Nephron (organoid): ENCODE results near the gene SUMO2.
"Not testable (repeated sequence)": the region's sequence is repeated elsewhere in the genome, so short reads cannot be mapped to it uniquely, and the experiment has no call there.

Experiments used
- H3K27ac Mint-ChIP-seq, 3 experiments: 2 replicates each; pipeline ENCODE4 v1.8.0; 2020; ENCODE audit warnings: mixed read lengths in 3 of 3, mild to moderate bottlenecking in 2 of 3, moderate library complexity in 1 of 3
- H3K27me3 Mint-ChIP-seq: 2 replicates; pipeline ENCODE4 v1.8.0; 2021; ENCODE audit warnings: low read depth, mild to moderate bottlenecking, moderate library complexity, mixed read lengths
- H3K36me3 Mint-ChIP-seq: 2 replicates; pipeline ENCODE4 v1.8.0; 2020; ENCODE audit warnings: low read depth, mixed read lengths
- H3K4me1 Mint-ChIP-seq: 2 replicates; pipeline ENCODE4 v1.8.0; 2020; ENCODE audit warnings: mixed read lengths
- H3K4me3 Mint-ChIP-seq, 3 experiments: 2 replicates each; pipeline ENCODE4 v1.8.0; 2020; ENCODE audit warnings: mild to moderate bottlenecking in 3 of 3, mixed read lengths in 3 of 3, moderate library complexity in 2 of 3
- H3K9me3 Mint-ChIP-seq: 2 replicates; pipeline ENCODE4 v1.8.0; 2020; ENCODE audit warnings: mixed read lengths
- TF ChIP-seq, protein P1 (sequence below), 3 experiments: fragments of 200-600 bp; sonication (generic); IDR thresholded peaks; one replicate each; pipeline ENCODE4 v1.5.0; 2021; ENCODE audit warnings: antibody characterized with exemption in 3 of 3; ENCODE audit not compliant: unreplicated experiment in 3 of 3

The SUMO2 gene

DNA sequence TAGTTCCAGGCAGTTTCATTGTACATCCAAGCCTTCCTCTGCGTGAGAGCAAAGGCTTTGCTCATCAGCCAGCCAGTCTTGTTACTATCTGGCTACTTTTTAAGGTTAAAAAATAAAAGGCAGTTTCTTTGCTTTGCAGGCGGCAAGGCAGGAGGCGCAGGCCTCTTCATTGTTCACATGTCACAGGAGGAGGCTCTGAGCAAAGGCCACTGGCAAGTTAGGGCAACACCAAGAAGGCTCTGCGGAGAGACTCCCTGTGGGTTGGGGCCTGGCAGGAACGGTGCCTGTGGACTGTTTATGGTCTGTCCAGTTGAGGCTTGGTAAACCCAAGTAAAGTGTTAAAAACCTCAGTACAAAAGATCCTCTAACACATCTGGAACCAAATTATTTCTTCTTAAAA is 47.3 kb downstream of the SUMO2 start:
- Mint-ChIP-seq H3K4me1 (peaks cover 4% of the 10 kb centered on the region), H3K36me3 (peaks cover 44% of the 10 kb centered on the region), H3K27me3 (no peaks in the 10 kb centered on the region), H3K4me3 (peak overlapping the region in 1 of 3 experiments; percentile 22), H3K9me3 (no peaks in the 10 kb centered on the region), H3K27ac (peak overlapping the region in 2 of 3 experiments; percentile 34 to 39)
- TF ChIP-seq, protein P1, sequence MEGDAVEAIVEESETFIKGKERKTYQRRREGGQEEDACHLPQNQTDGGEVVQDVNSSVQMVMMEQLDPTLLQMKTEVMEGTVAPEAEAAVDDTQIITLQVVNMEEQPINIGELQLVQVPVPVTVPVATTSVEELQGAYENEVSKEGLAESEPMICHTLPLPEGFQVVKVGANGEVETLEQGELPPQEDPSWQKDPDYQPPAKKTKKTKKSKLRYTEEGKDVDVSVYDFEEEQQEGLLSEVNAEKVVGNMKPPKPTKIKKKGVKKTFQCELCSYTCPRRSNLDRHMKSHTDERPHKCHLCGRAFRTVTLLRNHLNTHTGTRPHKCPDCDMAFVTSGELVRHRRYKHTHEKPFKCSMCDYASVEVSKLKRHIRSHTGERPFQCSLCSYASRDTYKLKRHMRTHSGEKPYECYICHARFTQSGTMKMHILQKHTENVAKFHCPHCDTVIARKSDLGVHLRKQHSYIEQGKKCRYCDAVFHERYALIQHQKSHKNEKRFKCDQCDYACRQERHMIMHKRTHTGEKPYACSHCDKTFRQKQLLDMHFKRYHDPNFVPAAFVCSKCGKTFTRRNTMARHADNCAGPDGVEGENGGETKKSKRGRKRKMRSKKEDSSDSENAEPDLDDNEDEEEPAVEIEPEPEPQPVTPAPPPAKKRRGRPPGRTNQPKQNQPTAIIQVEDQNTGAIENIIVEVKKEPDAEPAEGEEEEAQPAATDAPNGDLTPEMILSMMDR (IDR thresholded peaks at IDR 0.05; ENCODE audit: unreplicated experiment in 3 of 3): no peak

DNA sequence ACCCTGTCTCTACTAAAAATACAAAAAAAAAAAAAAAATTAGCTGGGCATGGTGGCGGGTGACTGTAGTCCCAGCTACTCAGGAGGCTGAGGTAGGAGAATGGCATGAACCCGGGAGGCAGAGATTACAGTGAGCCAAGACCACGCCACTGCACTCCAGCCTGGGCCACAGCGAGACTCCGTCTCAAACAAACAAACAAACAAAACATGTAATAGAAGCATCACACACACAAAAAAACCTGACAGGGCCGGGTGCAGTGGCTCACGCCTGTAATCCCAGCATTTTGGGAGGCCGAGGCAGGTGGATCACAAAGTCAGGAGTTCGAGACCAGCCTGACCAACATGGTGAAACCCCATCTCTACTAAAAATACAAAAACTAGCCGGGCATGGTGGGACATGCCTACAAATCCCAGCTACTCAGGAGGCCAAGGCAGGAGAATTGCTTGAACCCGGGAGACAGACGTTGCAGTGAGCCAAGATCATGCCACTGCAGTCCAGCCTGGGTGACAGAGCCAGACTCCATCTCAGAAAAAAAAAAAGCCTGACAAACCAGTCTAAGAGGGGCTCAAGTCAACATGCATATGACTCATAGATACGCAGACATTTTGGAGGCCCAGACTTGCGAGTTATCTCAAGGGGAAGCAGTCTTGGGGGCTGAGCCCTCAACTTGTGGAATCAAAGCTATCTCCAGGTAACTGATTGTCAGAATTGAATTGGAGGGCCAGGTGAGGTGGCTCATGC is 49.0 kb downstream of the SUMO2 start:
- H3K9me3 Mint-ChIP-seq, H3K4me1 Mint-ChIP-seq, H3K27me3 Mint-ChIP-seq, H3K27ac Mint-ChIP-seq, H3K4me3 Mint-ChIP-seq: not testable (repeated sequence)
- peaks cover 37% of the 10 kb centered on the region for H3K36me3 Mint-ChIP-seq

DNA sequence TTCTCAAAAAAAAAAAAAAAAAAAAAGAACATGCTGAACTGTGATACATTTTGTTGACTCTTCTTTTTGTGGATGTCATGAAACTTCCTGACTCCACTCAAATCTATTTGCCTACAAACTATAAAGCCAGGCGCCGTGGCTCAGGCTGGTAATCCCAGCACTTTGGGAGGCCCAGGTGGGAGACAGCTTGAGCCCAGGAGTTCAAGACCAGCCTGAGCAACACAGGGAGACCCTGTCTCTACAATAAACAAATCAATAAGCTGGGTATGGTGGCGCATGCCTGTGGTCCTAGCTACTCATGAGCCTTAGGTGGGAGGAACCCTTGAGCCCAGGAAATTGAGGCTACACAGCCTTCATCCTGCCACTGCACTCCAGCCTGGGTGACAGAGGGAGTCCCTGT is 49.8 kb downstream of the SUMO2 start:
- Mint-ChIP-seq H3K27ac (peak overlapping the region in 1 of 3 experiments; percentile 37), H3K4me3 (peak overlapping the region; percentile 37 to 59 (median 51)), H3K36me3 (peaks cover 36% of the 10 kb centered on the region), H3K27me3 (no peaks in the 10 kb centered on the region), H3K4me1 (peaks cover 7% of the 10 kb centered on the region), H3K9me3 (no peaks in the 10 kb centered on the region)
- TF ChIP-seq, protein P1 (IDR thresholded peaks at IDR 0.05; ENCODE audit: unreplicated experiment in 3 of 3): no peak

DNA sequence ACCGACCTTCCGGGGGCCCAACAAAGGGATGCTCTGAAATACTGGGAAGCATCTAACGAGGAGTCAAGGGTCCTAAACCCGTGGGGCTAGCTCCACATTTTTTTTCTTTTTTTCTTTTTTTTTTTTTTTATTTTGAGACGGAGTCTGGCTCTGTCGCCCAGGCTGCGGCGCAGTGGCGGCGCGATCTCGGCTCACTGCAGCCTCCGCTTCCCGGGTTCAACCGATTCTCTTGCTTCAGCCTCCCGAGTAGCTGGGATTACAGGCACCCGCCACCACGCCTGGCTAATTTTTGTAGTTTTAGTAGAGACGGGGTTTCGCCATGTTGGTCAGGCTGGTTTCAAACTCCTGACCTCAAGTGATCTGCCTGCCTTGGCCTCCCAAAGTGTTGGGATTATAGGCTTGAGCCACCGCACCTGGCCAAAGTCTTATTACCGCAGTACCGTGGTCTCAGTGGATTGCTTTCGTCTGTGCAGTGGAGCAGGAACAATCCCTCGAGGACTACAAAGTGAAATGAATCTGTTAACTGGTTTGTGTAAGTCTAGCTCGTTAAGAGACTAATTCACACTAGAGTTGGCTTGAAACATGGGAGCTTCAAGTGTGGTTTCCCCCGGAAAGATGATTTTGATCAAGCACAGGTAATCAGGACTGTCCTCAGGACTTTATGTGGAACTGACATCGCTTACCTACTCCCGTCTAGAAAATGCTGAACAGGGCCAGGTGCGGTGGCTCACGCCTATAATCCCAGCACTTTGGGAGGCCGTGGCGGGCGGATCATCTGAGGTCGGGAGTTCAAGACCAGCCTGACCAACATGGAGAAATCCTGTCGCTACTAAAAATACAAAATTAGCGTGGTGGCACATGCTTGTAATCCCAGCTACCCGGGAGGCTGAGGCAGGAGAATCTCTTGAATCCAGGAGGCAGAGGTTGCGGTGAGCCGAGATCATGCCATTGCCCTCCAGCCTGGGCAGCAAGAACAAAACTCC is 50.5 kb downstream of the SUMO2 start:
- Mint-ChIP-seq H3K4me3 (peak overlapping the region; percentile 90 to 97 (median 93)), H3K36me3 (peaks cover 36% of the 10 kb centered on the region), H3K27ac (peak overlapping the region; percentile 96 to 99 (median 98))
- H3K9me3 Mint-ChIP-seq, H3K4me1 Mint-ChIP-seq, H3K27me3 Mint-ChIP-seq: not testable (repeated sequence)

DNA sequence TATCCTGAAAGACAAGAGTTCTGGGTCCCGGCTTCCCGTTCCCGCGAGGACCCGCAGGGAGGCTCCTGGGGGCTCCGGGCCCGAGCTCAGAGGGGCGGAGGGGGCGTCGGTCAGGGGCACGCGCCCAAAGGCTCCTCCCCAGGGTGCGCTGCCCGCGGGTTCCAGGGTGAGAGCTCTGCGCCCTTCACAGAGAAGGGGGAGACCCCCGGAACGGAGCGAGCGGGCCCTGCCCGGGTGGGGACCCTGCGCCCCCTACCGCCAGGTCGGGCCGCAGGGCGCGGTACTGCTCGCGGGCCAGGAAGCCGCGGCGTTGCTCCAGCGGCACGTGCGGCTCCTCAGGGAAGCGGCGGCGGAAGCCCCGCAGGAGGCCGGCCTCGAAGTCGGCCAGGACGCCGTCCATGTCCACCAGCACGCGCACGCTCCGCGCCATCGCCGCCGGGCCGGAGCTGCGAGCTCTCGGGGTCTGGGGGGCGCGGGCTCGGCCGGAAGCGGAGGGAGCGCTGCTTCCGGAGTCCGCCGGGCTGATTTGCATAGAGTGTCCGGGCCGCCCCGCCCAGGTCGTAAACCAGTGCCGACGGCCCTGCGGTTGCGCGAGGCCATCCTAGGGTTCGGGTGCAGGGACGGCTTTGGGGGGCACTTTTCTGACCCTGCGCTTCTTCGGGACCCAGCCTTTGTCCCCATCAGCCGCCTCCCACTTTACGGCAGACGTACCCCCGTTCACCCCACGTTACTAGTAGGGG is 51.3 kb downstream of the SUMO2 start, which contains the start of gene NT5C:
TSS of gene NT5C (minus strand) at position 465 of the 740 bp plus-strand sequence. CDS start at position 430, 35 bp downstream.
- peak within 1 kb of the TSS; percentile 96 to 97 (median 96) for H3K4me3 Mint-ChIP-seq
- H3K9me3 Mint-ChIP-seq: no peaks in the 10 kb centered on the region
- peaks cover 7% of the 10 kb centered on the region for H3K4me1 Mint-ChIP-seq
- H3K27ac Mint-ChIP-seq: peak within 1 kb of the TSS; percentile 96 to 99 (median 98)
- no peaks in the 10 kb centered on the region for H3K27me3 Mint-ChIP-seq
- TF ChIP-seq, protein P1 (IDR thresholded peaks at IDR 0.05; ENCODE audit: unreplicated experiment in 3 of 3): peak; percentile 60 to 74 (median 64)
- peaks cover 30% of the 10 kb centered on the region for H3K36me3 Mint-ChIP-seq

DNA sequence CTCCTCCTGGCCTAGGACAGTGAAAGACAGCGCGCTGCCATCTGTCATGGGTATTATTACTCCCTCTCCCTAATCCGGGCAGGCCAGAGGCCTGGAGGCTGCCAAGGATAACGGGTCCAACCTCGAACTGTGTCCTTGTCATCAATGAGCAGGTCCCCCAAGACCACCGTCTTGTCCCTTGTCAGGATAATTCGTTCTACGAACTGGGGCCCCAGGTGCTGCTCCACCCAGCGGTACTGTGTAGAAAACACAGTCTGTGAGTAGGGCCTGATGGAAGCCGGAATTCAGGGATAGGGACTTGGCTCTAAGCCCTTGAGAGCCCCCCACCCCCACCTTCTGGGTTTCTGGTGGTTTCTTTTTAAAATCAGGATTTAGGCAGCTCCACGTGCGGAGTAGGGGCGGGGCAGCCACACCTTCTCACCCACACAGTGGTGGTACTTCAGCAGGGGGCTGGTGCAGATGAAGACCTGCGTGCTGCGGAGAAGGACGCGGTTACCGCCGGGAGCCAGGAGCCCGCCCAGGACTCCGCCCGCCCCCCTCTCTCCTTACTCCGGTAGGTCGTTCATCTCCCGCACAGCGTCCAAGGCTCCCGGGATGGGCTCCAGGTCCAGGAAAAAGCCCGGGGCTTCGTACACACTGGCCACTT is 52.0 kb downstream of the SUMO2 start:
- no peaks in the 10 kb centered on the region for H3K27me3 Mint-ChIP-seq
- TF ChIP-seq, protein P1 (IDR thresholded peaks at IDR 0.05; ENCODE audit: unreplicated experiment in 3 of 3): peak; percentile 48 to 62 (median 56)

More for the DNA sequence above, 52.0 kb downstream of the SUMO2 start:
- Mint-ChIP-seq H3K4me1 (peaks cover 7% of the 10 kb centered on the region), H3K27ac (peak overlapping the region; percentile 83 to 97 (median 86)), H3K36me3 (peaks cover 23% of the 10 kb centered on the region), H3K4me3 (peak overlapping the region; percentile 96 to 97 (median 96)), H3K9me3 (no peaks in the 10 kb centered on the region)
